Measurements from ENCODE around the gene NBDY. TPM values are rescaled to one million over a fixed set of nuclear protein-coding genes. Genes with fewer than 3 reads are reported as not detected.

The NBDY gene
- total and polyA plus RNA-seq, 2 donors (not counting 3 experiments of a cell fraction or from before 2014, with no cell fraction given) = 33.0 to 57.3 TPM

DNA sequence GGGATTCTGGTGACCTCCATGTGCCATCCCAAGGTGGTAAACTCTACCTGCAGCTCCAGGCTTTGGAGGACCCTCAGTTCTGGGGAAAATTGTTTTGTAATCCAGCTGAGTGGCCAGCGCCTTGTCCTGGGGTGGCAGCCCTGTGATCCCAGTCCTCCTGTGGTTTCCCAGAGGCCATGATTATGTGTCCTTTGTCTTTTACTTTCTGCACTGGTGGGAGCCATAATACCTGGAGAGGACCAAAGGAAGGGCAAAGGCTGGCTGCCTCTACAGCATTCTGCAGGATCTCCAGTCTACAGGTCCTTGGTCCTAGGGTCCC is 64.0 kb downstream of the NBDY start:
- TF ChIP-seq FOS (IDR thresholded peaks at IDR 0.05; ENCODE audit: borderline replicate concordance, insufficient read depth, low read length) = no peak
- TF ChIP-seq POLR2AphosphoS5 (IDR thresholded peaks at IDR 0.05; ENCODE audit: insufficient read depth, low read depth, low read length) = no peak
- no peak for TF ChIP-seq EZH2 (IDR thresholded peaks at IDR 0.05; ENCODE audit: borderline replicate concordance, low read depth, low read length, severe bottlenecking)
- no peak for TF ChIP-seq MYC (IDR thresholded peaks at IDR 0.05; ENCODE audit: low read depth, low read length)
- TF ChIP-seq JUN (IDR thresholded peaks at IDR 0.05; ENCODE audit: borderline replicate concordance, insufficient read depth, insufficient read length, low read depth) = no peak
- TF ChIP-seq GATA2 (IDR thresholded peaks at IDR 0.05; ENCODE audit: insufficient read depth, insufficient read length, low read depth, low read length) = no peak
- TF ChIP-seq CTCF (IDR thresholded peaks at IDR 0.05; ENCODE audit: extremely low read depth in 1 of 2, insufficient read depth in 1 of 2, low read depth in 1 of 2, low read length in 2 of 2) = no peak
- TF ChIP-seq, protein P1, sequence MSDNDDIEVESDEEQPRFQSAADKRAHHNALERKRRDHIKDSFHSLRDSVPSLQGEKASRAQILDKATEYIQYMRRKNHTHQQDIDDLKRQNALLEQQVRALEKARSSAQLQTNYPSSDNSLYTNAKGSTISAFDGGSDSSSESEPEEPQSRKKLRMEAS (IDR thresholded peaks at IDR 0.05; ENCODE audit: insufficient read depth, insufficient read length) = no peak
- TF ChIP-seq POLR2A (IDR thresholded peaks at IDR 0.05; ENCODE audit: low read depth, low read length) = no peak

More for the DNA sequence above, 64.0 kb downstream of the NBDY start:
- no peaks in the 10 kb centered on the region for H3K79me2 ChIP-seq (ENCODE audit: control insufficient read depth, insufficient read depth, low read length)
- no peaks in the 10 kb centered on the region for H3K9me3 ChIP-seq (replicated peaks; ENCODE audit: control insufficient read depth, insufficient read depth, low read length)
- H3K9ac ChIP-seq (replicated peaks; ENCODE audit: extremely low read depth, insufficient read depth, low read length) = no peak overlapping the region
- no peaks in the 10 kb centered on the region for H3K9me1 ChIP-seq (replicated peaks; ENCODE audit: control insufficient read depth, extremely low read depth, insufficient read depth, low read length)
- intact Hi-C loops (cut with micrococcal nuclease) = no loop called here
- CTCF ChIA-PET = interaction anchor here (0.8 to 1.6 kb wide), 3 partner anchors 10 to 185 kb away, joined by 4 to 9 read pairs (median 4); no protein-coding TSS in a partner anchor
- POLR2A ChIA-PET = no interaction called here
- H3K4me2 ChIP-seq (ENCODE audit: insufficient read depth, low read length) = no peak overlapping the region
- dilution Hi-C loops (cut with MboI; ENCODE audit: extremely low pct_ligation_motif_present, low sequenced_read_pairs) = no loop called here
- no TSS peak for BruUV-seq (replicated peaks)
- H3K36me3 ChIP-seq (ENCODE audit: control insufficient read depth in 2 of 2, extremely low read depth in 1 of 2, insufficient read depth in 2 of 2, low read length in 2 of 2) = no peaks in the 10 kb centered on the region
- no peaks in the 10 kb centered on the region for H4K20me1 ChIP-seq (replicated peaks; ENCODE audit: control insufficient read depth, extremely low read depth, insufficient read depth, low read length)
- H3K27me3 ChIP-seq (ENCODE audit: control insufficient read depth in 2 of 2, insufficient read depth in 2 of 2, low read length in 2 of 2) = no peaks in the 10 kb centered on the region
- H3K4me1 ChIP-seq (ENCODE audit: control insufficient read depth, extremely low read depth, insufficient read depth, low read length) = peaks cover 7% of the 10 kb centered on the region
- no peak overlapping the region for H2AFZ ChIP-seq (ENCODE audit: low read depth, low read length)
- DNase-seq (ENCODE audit: low read depth, low spot score) (no peak), FAIRE-seq (no peak)
- no peak overlapping the region for H3K4me3 ChIP-seq (replicated peaks in 1 of 3; ENCODE audit: insufficient read depth in 1 of 3, low read depth in 1 of 3, low read length in 3 of 3)
- no peak overlapping the region for H3K27ac ChIP-seq (ENCODE audit: insufficient read depth, low read depth, low read length)
